Measurements from ENCODE around the gene KAT7. TPM values are rescaled to one million over a fixed set of nuclear protein-coding genes. Genes with fewer than 3 reads are reported as not detected.
"Not testable (repeated sequence)": the region's sequence is repeated elsewhere in the genome, so short reads cannot be mapped to it uniquely, and the experiment has no call there.

Gene KAT7
- total RNA-seq (2014; rRNA removed; shearing (Covaris generic)) = 23.0 and 25.4 TPM in 2 replicates

DNA sequence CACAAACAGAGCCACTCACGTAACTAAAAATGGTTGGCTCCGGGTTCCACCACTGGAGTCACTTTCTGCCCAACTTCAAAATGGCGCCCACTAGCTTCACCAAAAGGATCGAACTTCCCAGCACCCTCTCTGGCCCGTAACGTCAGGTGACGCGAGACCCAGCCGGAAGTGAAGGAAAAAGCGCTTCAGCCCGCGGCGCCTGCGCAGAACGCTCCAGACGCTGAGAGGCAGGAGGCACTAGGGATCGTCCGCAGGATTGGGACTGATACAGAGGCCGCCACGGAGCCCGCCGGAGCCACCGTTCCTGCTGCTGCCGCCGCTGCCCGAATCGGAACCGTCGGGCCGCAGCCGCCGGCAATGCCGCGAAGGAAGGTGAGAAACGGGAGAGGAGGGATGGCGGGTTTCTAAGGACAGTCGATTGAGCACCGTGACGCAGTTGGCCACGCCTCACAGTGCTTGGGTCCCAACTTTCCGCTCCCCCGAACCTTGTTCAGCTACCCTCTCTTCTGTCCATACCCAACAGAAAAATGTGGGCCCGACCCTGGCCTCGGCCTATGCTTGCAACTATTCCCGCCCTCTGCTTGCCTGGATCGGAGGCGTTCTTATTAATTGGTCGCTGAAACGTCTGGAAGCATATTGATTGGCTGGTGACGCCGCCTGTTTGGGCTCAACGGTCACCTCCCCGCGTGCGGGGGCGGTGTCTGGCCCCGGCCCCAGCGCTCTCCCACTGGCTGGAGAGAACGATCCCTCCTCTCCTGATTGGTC is at the start of gene KAT7:
Gene KAT7 (plus strand): TSS at position 204 of the 765 bp plus-strand sequence. CDS start 154 bp downstream, at position 358.
- DNase-seq (ENCODE audit: low spot score) = peak; percentile 98

DNA sequence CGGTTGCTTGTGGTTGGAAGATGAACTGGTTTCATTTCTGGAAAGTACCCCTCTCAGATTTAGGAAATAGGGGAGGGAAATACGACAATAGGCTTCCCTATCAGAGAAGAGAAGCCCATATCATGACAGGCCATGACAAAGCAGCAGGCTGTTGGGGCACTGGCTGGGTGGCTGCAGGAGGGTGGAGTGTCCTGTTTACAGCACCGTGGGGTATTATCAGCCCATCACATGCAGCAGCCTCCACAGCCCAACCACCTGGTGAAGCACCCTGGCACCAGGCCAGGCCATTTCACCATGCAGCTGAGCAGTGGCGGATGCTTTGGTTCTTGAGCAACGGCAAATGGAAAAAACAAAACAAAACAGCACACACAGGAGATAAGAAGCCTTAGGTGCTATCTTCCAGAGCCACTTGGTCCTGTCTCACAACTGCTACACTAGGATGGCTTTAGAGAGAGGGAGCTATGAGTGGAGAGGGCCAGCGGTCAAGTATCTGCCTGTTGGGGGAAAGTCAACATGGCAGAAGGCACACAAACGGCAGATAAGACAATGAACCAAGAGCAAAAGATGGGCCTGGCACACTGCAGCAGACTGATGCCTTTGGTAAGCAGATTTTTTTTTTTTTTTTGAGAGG is 48.7 kb upstream of the KAT7 start:
- DNase-seq (ENCODE audit: low spot score) = peak; percentile 23

DNA sequence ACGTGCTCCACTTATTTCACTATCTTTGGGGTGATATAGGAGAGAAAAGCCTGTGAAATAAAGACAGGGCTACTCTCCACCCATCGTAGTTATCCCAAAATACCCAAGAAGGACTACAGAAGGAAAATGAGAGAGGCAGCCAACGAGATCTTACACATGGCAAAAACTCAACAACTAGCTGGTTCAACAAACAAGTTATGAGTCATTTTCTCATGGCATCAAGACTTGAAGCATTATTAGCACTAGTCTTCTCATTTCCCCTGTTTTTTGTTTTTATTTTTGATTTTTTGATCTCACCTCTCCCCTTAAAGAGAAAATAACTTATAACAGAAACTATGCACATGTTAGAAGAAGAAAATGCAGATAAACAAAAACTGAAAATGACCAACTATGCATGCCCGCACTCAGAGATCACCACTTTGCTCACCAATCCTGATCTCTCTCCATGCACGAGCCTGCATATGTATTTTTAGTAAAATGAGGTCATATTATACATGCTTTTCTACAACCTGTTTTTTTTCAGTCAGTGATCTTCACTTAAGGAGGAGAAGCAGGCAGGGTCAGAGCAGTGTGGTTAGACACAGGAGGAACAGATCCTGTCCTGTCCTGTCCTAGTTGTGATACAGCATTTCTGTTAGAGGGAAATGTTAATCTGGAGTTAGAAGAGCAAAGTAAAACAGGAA is 47.3 kb upstream of the KAT7 start:
- DNase-seq (ENCODE audit: low spot score) = no peak

DNA sequence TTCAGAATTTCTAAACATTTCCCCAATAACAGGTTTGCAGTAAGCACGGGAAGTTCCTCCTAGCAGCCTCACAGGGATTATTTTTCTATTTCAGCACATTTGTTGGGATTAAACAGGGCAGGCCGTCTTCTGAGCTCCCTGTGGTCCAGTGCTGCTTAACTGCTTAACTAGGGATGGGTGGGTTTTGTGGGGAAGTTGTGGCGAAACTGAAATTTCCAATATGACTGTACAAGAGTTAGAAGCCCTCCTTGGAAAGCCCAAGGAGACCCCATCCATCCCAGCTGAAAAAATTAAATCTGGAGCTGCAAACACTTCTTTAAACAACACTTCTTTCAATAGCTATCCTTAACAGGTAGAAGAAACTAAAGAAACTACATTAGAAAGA is 46.8 kb upstream of the KAT7 start:
- no peak for DNase-seq (ENCODE audit: low spot score)

DNA sequence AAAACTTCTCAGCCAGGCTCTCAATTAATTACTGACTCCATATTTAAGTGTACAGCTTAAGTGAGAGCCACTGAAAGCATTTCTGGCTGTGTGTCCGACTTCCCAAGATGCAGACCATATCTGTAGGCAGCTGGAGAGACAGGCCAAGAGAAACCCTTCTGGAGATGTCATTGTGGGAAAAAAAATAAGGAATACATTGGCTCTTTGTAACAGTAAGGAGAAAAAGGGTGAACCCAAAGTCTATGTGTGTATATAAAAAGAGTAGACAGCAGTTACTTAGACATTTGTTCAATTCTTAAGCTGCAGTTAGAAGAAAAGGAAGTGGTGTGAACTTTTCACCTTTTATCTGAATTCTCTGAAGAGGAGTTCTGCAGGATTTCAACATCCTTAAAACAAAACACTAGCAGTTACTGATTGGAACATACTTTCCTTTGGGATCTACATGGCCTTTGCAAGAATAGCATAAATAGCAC is 46.3 kb upstream of the KAT7 start:
- DNase-seq (ENCODE audit: low spot score) = no peak

DNA sequence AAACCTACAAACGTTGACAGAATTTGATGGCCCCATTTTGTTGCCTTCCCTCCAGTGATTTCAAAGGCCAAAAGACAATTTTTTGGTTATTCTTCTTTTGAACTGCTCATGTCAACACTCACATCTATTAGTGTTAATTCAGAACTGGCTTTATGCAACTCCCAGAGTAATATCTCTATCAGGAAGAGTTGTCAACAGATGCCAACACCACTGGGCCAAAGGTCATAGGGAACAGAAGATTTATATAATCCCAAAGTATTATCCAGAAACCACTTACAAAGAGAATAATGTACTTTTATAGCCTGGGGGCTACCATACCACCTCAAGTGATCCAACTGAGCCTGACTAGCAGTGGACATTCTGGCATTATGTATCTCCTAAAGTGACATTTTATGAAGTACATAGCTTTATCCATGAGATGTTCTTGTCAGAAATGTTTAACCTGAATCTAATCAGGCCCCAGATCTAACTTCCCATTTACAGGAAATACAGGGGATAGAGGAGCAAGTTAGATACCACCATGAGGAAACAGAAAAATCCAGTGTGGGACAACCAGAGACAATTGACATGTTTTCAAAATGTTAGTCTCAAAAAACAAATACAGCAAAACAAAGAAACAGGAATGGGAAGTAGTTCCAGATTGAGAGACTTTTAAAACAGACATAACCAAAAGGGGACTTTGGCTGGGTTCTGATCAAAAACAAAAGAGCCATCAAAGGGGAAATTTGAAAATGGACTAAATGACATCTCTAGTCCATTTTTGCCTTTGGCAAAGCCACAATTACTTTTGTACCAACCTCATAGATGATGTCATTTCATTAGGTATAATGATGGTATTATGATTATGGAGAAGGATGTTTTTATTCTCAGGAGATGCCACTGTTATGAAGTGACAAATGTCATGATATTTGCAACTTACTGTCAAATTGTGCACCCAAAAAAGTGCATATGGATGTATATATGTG is 43.0 kb upstream of the KAT7 start:
- DNase-seq (ENCODE audit: low spot score) = no peak

DNA sequence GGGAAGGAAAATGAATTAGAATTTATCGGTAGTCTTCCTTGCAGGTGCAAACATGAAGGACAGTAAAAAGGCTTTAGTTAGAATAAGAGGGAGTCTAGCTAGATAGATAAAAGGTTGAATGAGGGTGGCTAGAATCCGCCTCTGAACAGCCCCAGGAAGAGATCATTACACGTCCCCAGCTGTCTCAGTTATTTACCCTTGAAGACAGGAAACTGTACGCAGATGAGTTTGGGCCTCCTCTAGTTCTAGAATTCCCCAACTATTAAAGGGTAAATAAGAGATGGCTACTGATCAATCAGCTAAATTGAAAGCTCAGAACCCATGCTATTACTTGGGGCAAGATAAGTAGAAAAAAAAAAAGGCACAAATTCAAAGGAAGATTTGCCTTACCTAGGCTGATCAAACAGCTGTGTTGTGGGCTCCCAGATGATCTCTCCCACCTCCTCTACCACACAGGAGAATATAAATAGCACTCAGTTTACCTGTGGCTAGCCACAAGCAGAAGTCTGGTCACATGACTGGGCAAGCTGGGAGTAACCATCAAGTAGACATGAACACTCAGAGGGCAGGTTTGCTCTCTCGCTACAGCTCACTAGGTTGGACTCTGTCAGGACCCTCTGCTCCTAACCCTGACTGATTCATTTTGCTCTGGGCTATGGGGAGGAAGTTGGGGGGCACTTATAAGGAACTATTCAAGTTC is 41.5 kb upstream of the KAT7 start:
- DNase-seq (ENCODE audit: low spot score) = no peak

DNA sequence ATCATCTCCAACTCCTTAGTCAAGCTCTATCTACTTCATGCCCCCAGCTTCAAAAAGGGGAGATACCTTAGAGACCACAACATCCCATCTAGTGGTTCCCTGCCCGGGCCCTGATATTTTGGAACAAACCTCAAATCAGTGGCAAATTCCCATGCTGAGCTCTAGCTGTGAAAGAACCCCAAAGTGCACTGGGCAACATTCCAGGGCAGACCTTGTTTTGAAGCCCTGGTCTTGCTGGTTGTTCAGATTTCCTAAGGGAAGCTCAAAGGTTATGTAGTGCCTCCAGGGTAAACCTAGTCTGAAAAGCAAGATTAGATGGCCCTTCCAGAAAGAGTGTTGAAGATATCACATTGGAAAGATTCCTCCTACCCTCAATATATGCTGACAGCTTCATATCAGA is 40.8 kb upstream of the KAT7 start:
- no peak for DNase-seq (ENCODE audit: low spot score)

DNA sequence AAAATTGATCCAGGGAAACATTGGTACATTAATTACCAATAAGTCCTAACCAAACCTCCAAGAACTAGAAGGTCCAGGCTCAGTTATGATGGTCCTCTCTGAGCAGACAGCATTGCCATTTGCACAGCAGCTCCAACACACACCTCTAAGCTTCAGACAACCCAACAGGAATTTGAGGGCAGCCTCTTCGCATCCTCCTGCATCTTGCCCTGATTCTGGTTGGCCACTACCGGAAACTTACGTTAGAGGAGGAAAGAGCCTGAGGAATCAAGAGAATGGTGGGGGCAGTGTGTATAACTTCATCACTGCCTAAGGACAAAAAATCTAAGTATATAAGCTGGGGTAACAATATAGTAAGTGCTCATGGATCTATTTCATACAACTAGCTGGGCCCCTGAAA is 40.3 kb upstream of the KAT7 start:
- no peak for DNase-seq (ENCODE audit: low spot score)

DNA sequence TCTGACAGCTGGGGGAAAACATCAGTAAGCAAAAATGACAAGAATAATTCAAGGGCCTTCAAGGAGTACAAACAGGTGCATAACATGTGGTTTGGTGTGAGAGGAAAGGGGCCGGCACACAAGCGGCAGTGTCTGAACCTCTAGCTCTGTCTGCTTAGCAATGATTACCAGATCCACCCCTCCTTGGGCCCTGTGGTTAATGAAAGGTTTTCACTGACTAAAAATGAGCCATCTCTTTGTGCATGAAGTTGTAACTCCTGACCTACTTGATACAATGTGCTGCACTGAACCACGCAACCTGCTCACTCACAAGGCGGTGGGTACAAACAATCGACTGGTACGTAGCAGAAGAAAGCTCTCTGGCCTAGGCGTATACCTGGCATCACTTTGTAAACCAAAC is 39.7 kb upstream of the KAT7 start:
- no peak for DNase-seq (ENCODE audit: low spot score)

DNA sequence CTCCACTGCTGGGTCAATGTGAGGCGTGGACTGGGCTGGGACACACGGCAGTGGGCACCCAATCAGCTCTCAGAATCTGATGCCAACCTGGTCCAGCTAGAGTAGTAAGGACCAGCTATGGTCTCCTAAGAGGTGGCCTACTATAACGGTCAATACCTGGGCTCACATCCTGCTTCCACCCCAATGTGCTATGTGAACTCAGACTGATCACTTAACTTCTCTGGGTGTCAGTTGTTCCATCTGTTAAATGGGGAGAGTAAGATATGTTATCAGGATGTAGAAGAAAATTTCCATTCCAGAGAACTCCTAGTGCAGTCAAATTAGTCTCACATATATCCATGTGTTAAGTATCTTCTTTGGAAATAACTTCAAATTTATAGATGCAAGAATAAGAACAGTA is 38.8 kb upstream of the KAT7 start:
- no peak for DNase-seq (ENCODE audit: low spot score)

DNA sequence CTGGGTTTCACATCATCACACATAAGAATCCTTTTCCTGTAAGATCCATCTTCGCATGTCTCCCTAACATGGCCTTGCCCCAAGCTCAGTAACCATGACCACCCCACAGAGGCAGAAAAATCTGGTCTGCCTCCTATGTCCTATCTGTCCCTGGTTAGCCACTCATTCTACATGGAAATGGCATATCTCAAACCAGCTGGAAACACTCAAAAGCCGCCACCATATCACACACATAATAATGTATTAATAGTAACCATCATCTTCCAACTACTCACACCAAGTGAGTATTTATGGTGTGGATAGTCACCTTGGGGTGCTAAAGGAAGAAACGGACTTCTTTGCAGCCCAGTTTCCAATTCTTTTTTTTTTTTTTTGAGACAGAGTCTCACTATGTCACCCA is 36.0 kb upstream of the KAT7 start:
- no peak for DNase-seq (ENCODE audit: low spot score)

DNA sequence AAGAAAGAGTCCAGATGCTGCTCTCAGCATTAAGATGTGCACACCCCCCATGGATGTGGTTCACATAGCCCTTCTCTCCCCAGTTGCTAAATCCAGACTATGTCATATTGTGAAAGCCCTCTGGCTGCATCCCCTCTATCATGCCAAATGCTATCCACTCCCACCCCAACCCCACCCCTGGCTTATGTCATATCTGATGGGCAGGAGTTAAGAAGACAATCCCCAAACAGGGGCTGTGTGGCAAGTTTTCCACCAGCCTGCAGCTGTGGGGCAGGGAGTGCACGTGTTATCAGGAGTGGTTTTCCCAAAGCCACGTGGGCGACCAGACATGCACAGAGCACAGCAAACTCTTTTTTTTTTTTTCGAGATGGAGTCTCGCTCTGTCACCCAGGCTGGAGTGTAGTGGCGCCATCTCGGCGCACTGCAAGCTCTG is 34.5 kb upstream of the KAT7 start:
- no peak for DNase-seq (ENCODE audit: low spot score)

DNA sequence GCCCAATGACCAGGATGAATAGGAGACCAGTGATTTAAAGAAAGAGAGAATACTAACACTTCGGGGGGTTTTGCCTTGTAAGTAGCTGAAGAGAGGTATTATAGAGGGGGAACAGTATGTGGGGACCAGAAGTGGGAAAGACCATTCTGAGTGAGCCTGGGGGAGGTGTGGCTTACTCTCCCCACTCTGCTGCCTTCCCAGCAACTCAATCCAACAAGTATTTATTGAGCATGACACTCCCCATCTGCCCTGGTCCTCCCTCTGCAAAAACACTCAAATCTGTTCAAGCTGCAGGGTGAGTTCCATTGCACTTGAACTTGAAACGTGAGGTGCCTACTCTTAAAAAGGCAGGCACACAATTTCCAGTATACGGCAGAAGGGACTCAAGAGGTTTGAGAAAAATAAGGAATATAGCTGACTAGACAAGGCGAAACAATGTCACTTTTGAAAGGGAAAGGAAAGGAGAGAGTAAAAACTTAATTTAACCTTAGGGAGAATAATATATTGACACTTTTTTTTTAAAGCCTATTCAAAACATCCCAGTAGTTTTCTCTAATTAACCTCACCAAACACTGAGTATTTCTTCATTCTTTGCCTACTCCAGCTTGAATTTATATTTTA is 32.7 kb upstream of the KAT7 start:
- no peak for DNase-seq (ENCODE audit: low spot score)

DNA sequence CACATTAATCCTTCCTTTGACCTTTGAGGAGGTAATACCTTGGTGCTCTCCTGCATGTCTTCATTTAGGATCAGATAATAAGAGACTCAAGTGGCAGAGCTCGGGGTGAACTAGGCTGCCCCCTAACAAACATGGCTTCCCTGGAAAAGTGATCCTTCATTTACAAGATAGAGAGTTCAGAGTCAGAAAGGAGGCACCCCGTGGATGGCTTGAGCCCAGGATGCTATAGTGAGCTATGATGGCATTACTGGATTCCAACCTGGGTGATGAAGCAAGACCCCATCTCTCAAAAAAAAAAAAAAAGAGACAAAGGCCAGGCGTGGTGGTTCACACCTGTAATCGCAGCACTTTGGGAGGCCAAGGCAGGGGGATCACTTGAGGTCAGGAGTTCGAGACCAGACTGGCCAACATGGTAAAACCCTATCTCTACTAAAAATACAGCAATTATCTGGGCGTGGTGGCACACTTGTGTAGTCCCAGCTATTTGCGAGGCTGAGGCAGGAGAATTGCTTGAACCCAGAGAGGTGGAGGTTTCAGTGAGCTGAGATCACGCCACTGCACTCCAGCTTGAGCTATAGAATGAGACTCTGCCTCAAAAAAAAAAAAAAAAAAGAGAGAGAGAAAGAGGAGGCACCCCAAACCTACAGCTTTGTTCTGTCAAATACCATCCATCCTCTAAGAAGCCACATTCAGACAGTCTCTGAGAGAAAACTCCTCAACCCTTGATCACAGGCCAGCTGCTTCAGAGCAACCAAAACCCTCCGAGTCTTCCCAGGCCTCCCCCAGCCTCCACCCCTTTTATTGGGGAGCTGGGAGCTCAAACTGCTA is 31.9 kb upstream of the KAT7 start:
- DNase-seq (ENCODE audit: low spot score) = no peak

DNA sequence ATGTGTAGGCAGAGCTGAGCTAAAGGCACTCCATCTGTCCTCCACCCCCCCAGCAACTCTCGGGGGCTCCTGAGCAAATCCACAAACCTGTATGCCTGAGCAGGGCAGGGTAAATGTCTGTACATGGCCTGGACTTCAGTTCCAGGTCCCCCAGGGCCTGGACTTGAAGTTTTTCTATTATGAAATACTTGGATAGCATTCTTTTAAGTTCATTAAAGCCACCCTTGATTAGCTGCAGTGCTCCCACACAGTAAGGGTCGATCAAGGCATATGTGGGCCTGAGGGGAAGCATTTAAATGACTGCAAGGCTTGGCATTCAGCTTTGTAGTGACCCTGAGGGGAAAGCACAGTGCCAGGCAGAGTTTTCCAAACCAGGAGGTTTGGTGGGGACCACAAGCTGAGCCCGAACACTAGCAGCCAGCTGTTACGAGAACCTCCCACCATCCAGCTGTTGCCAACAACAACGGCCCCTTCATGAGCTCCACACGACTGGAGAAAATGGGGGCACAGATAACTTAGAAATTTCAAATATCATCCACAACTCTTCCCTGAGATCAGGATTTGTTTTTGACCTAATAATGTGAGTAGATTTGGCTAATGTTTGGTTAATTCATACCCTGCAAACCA is 31.2 kb upstream of the KAT7 start:
- no peak for DNase-seq (ENCODE audit: low spot score)

DNA sequence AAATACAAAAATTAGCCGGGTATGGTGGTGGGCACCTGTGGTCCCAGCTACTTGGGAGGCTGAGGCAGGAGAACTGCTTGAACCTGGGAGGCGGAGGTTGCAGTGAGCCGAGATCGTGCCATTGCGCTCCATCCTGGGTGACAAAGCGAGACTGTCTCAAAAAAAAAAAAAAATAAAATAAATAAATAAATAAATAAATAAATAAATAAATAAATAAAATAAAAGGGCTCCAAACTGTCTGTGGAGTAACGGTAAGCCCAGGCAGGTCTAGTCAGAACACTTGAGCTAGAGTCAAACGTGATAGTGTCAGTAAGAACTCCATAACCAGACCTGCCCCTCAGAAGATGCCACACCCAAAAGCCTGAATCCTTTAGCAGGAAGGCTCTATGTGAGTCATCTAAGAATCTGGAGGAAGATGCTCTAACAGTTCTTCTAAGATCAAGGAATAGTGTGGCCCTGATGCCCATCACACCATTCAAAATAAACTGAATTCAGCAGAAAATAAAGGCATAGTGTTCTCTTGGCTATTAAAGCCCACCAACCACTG is 29.9 kb upstream of the KAT7 start:
- DNase-seq (ENCODE audit: low spot score) = not testable (repeated sequence)

DNA sequence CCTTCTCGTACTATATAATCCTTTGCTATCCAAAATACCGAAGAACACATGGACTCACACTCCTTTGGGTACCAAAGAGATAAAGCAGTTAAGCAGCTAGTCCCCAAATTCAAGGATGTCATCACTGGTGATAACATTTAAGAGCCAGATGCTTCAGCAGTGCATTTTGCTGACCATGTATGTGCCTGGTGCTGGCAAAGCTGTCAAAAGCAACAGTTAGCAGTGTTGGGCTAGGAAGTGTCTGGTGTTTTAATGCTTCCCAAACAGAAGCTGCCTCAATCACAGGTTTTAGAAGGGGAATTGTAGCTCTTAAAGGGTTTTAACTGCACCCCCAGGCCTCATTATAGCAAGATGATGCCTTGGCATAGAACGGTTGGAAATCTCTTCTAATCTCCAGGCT is 29.3 kb upstream of the KAT7 start:
- DNase-seq (ENCODE audit: low spot score) = no peak

DNA sequence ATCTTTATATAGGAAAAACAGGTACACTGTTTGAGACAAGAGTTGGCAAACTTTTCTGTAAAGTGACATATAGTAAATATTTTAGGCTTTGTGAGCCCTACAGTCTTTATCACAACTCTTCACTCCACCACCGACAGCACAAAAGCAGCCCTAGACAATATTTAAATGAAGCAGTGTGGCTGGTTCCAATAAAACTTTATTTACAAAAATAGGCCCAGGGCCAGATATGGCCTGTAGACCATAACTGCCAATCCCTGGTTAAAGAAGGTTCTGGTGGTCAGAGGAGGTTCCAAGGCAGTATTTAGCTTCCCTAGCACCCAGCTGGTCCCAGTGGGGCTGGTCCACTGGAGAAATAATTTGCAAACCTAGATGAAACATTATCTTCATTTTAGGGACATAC is 28.2 kb upstream of the KAT7 start:
- DNase-seq (ENCODE audit: low spot score) = no peak

All from HT-29 (cell line).